Suprapubic skin (tissue), 4 donors: ENCODE data around the gene TCHP.
A peak's percentile ranks its signal among the peaks of the same experiment; 100 is the strongest.

ENCODE experiments used
- EP300 ChIP-seq: sonication (generic); formaldehyde crosslinking; IDR thresholded peaks from one replicate; pipeline ENCODE4 v1.6.1; 2017; ENCODE audit warnings: antibody characterized with exemption
- POLR2A ChIP-seq, 2 donors: fragments of 450-650 bp; IDR thresholded peaks; one replicate each; pipeline ENCODE4 v1.6.1; 2017; ENCODE audit warnings: antibody characterized with exemption in 2 of 2, mild to moderate bottlenecking in 2 of 2, moderate library complexity in 2 of 2
- POLR2AphosphoS5 ChIP-seq, 3 donors: sonication (generic); formaldehyde crosslinking; IDR thresholded peaks; one replicate each; pipeline ENCODE4 v1.6.1; 2017; ENCODE audit warnings: antibody characterized with exemption in 3 of 3
- TF ChIP-seq, protein P1 (sequence below), 2 donors: fragments of 200-600 bp in 1 of 2; fragments of 450-650 bp in 1 of 2; sonication (generic) in 1 of 2; IDR thresholded peaks; one replicate each; pipeline ENCODE4 v1.5.1; 2016 to 2019; ENCODE audit warnings: antibody characterized with exemption in 2 of 2, mild to moderate bottlenecking in 1 of 2, moderate library complexity in 1 of 2

DNA sequence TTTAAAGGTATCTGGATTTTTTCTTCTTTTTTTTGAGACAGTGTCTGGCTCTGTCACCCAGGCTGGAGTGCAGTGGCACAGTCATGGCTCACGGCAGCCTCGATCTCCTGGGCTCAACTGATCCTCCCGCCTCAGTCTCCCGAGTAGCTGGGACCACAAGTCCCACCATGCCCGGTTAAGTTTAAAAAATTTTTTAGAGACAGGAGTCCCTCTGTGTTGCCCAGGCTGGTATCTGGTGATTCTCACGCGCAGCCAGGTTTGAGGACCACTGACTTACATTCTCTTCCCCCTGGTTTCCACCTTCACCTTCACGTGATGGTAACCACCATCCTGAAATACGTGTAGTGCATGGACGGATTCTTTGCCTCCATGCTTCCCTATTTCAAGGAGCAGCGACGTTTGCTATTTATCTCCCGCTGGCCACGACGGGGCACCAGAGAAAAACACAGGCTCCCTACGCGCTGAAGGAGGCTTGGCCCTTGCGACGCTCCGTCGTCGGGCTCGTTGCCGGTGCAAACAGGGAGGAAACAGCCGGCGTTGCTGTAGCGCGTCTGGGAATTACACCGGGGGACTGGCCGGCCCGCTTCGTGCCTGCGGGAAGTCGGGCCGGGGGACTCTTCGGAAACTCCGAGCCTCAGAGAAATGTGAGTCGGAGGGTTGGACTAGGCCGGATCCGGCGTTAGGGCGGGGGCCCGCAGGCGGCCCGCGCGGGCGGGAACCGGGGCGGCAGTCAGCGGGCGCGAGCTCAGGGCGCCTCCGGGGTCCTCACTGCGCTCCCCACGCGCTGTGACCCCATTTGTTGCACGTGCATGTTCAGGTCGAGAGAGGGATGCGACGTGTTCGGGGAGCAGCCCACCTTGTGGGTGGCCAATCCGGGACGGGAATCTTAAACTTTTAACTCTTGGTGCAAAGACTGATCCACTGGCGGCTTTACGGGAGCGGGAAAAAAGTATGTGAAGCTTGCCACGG is at the start of gene TCHP:
- TF ChIP-seq EP300 (no peak), POLR2AphosphoS5 (IDR thresholded peaks at IDR 0.05) (peak in 2 of 3 donors; percentile 62 to 99), POLR2A (IDR thresholded peaks at IDR 0.05) (no peak)
- TF ChIP-seq, protein P1, sequence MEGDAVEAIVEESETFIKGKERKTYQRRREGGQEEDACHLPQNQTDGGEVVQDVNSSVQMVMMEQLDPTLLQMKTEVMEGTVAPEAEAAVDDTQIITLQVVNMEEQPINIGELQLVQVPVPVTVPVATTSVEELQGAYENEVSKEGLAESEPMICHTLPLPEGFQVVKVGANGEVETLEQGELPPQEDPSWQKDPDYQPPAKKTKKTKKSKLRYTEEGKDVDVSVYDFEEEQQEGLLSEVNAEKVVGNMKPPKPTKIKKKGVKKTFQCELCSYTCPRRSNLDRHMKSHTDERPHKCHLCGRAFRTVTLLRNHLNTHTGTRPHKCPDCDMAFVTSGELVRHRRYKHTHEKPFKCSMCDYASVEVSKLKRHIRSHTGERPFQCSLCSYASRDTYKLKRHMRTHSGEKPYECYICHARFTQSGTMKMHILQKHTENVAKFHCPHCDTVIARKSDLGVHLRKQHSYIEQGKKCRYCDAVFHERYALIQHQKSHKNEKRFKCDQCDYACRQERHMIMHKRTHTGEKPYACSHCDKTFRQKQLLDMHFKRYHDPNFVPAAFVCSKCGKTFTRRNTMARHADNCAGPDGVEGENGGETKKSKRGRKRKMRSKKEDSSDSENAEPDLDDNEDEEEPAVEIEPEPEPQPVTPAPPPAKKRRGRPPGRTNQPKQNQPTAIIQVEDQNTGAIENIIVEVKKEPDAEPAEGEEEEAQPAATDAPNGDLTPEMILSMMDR (IDR thresholded peaks at IDR 0.05), result peak in 1 of 2 donors; percentile 20
